Measurements from ENCODE around the gene DGKE.

Gene DGKE

DNA sequence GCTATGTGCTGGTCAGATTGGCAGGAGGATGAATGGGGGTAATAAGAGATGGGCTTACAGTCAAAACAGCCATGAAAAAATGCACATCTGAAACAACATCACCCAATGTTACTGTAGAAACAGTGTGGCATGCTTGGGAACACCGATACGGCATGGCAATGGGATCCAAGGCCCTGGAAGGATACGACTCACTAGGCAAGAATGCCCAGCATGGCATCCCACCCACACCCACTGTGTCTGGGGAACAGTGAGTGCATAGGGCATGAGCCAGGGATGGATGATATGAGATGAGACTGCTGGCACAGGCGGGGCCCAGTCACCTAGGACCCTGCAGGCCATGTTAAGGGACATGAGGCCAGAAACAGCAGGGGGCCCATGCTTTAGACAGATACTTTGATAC lies 68.4 kb downstream of the DGKE start:
- peaks cover 81% of the 10 kb centered on the region for H3K36me3 ChIP-seq (ENCODE audit: insufficient read depth, low read length)
- no peaks in the 10 kb centered on the region for H3K4me1 ChIP-seq (ENCODE audit: insufficient read depth, low read length, poor library complexity, severe bottlenecking)
- H3K9ac ChIP-seq (ENCODE audit: low read depth, low read length, poor library complexity, severe bottlenecking) = no peak overlapping the region

DNA sequence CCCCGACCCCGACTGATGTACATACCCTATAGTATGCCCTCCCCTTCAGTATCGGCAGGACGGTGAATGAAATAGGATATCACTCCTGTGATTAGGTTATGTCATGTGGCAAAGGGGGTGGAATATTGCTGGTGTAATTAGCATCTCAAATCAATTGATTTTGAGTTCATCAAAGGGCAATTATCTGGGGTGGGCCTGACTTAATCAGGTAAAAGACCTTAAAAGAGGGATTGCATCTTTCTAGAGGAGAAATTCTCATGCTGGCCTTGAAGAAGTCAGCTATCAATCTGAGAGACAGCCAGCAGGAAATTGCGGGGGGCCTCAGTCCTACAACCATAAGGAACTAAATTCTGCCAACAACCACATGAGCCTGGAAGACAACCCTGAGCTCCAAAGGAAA lies 69.6 kb downstream of the DGKE start:
- Histone ChIP-seq H3K4me3 (ENCODE audit: low read length, poor library complexity, severe bottlenecking) (no peak overlapping the region), H4K20me1 (ENCODE audit: insufficient read depth, low read length, poor library complexity, severe bottlenecking) (peaks cover 10% of the 10 kb centered on the region), H3K4me2 (ENCODE audit: low read depth, low read length, poor library complexity, severe bottlenecking) (no peak overlapping the region), H2AFZ (ENCODE audit: low read length) (no peak overlapping the region), H3K9ac (ENCODE audit: low read depth, low read length, poor library complexity, severe bottlenecking) (no peak overlapping the region), H3K9me3 (ENCODE audit: insufficient read depth, low read depth, low read length) (no peaks in the 10 kb centered on the region), H3K36me3 (ENCODE audit: insufficient read depth, low read length) (peaks cover 81% of the 10 kb centered on the region), H3K9me2 (replicated peaks; ENCODE audit: low read depth, low read length) (no peaks in the 10 kb centered on the region), H3F3A (ENCODE audit: low read depth) (no peaks in the 10 kb centered on the region), H3K4me1 (ENCODE audit: insufficient read depth, low read length, poor library complexity, severe bottlenecking) (peaks cover 6% of the 10 kb centered on the region), H3K79me2 (ENCODE audit: insufficient read depth, low read length) (peaks cover 45% of the 10 kb centered on the region), H3K27me3 (ENCODE audit: insufficient read depth, low read length, poor library complexity, severe bottlenecking) (no peaks in the 10 kb centered on the region)
- TF ChIP-seq EZH2phosphoT487 (IDR thresholded peaks at IDR 0.05; ENCODE audit: borderline replicate concordance) = no peak

More for the DNA sequence above, 68.4 kb downstream of the DGKE start:
- H3K4me3 ChIP-seq (ENCODE audit: low read length, poor library complexity, severe bottlenecking) = no peak overlapping the region
- peaks cover 33% of the 10 kb centered on the region; the same call in 1 of the 2 replicates for H3K79me2 ChIP-seq (ENCODE audit: insufficient read depth, low read length)
- no peak overlapping the region for H3K4me2 ChIP-seq (ENCODE audit: low read depth, low read length, poor library complexity, severe bottlenecking)
- no peaks in the 10 kb centered on the region for H4K20me1 ChIP-seq (ENCODE audit: insufficient read depth, low read length, poor library complexity, severe bottlenecking)
- no peak for TF ChIP-seq EZH2phosphoT487 (IDR thresholded peaks at IDR 0.05; ENCODE audit: borderline replicate concordance)
- no peak for TF ChIP-seq CTCF (conservative IDR thresholded peaks at IDR 0.05; ENCODE audit: low read length)
- H3K9me2 ChIP-seq (replicated peaks; ENCODE audit: low read depth, low read length) = no peaks in the 10 kb centered on the region
- H2AFZ ChIP-seq (ENCODE audit: low read length) = no peak overlapping the region
- no peaks in the 10 kb centered on the region for H3F3A ChIP-seq (ENCODE audit: low read depth)
- no peaks in the 10 kb centered on the region for H3K27me3 ChIP-seq (ENCODE audit: insufficient read depth, low read length, poor library complexity, severe bottlenecking)
- H3K9me3 ChIP-seq (ENCODE audit: insufficient read depth, low read depth, low read length) = no peaks in the 10 kb centered on the region

DNA sequence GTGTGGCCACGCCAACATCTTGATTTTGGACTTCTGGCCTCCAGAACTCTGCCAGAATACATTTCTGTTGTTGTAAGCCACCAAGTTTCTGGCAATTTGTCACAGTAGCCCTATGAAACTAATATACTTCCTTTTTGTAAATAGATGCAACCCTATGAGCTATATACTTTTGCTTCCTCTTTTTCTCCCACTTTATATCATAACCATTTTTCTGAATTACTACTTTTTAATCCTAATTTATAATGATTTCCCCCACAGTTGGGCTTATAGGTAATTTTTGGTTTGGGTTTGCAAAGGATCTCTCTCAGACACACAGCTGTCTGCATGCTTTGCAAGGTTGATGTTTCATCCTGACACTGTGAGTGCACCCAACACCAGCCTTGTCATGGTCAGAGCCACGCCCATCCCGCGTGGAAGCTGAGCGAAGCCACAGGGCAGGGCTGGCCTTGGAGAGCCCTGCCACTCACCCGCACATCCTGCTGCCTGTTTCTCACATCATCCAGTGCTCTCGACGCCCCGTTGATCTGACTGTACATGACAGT lies 74.1 kb downstream of the DGKE start:
- Histone ChIP-seq H3K27me3 (ENCODE audit: insufficient read depth, low read length, poor library complexity, severe bottlenecking) (no peaks in the 10 kb centered on the region), H4K20me1 (ENCODE audit: insufficient read depth, low read length, poor library complexity, severe bottlenecking) (peaks cover 48% of the 10 kb centered on the region), H3K4me3 (ENCODE audit: low read length, poor library complexity, severe bottlenecking) (peak overlapping the region; percentile 70), H3K4me2 (ENCODE audit: low read depth, low read length, poor library complexity, severe bottlenecking) (peak overlapping the region; percentile 95), H2AFZ (ENCODE audit: low read length) (no peak overlapping the region), H3F3A (ENCODE audit: low read depth) (no peaks in the 10 kb centered on the region), H3K36me3 (ENCODE audit: insufficient read depth, low read length) (peaks cover 39% of the 10 kb centered on the region), H3K9me3 (ENCODE audit: insufficient read depth, low read depth, low read length) (no peaks in the 10 kb centered on the region), H3K4me1 (ENCODE audit: insufficient read depth, low read length, poor library complexity, severe bottlenecking) (peaks cover 37% of the 10 kb centered on the region), H3K79me2 (ENCODE audit: insufficient read depth, low read length) (peaks cover 80% of the 10 kb centered on the region), H3K9ac (ENCODE audit: low read depth, low read length, poor library complexity, severe bottlenecking) (no peak overlapping the region), H3K9me2 (replicated peaks; ENCODE audit: low read depth, low read length) (no peaks in the 10 kb centered on the region)
- TF ChIP-seq CTCF (conservative IDR thresholded peaks at IDR 0.05; ENCODE audit: low read length) (no peak), EZH2phosphoT487 (IDR thresholded peaks at IDR 0.05; ENCODE audit: borderline replicate concordance) (no peak)

All from Loucy (cell line).